HG02938 (cell line): ENCODE data around the gene TARDBP.
"Not testable (repeated sequence)": the region's sequence is repeated elsewhere in the genome, so short reads cannot be mapped to it uniquely, and the experiment has no call there.

ENCODE experiments used
- ATAC-seq: cut with Tn5 transposase; IDR thresholded peaks from one replicate; pipeline ENCODE4 v1.9.1; 2021; ENCODE audit warnings: mild to moderate bottlenecking, moderate library complexity; ENCODE audit not compliant: unreplicated experiment

The TARDBP gene

DNA sequence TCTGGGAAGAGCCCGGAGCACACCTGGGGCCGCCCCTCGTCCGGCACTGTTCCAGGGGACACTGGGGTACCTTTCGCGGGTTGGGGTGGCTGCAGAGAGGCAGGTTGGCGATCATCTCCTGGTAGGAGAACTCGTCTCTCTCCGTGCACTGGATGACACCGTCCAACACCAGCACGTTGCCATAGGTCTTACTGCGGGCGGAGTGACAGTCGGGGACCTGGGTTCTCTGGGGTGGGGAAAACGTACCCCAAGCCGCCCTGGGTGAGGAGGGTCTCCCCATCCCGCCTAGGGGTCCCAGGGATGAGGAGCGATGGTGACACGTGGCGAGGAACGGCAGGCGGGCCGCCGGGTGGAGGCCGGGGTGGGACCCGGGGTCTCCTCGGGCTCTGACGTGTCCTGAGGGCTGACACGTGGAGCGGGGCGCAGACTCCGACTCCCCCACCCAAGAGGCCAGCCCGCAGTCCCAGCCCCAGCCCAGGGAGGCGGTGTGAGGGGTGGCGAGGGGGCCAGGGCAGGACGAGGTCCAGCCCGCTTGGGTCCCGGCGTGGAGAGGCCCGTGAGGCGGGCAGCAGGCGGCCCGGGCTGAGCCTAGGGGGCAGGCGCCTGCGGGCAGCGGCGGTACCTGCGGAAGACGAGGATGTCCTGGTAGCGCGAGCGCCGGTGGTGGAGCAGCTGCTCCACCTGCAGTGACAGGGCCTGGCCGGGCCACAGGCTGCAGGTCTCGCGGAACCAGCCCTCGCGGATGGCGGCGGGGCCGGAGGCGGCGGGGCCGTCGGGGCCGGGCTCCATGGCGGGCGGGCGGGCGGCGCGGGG lies 46.9 kb downstream of the TARDBP start:
- peak; percentile 11 for ATAC-seq

- peak; percentile 80 for ATAC-seq
Measured at GRCh38 chr1:11059968-11060830, 47.7 kb downstream of the TARDBP start, which contains the start of gene SRM. TSS of gene SRM (minus strand) at chr1:11060018. CDS start at chr1:11059943, 75 bp downstream.

DNA sequence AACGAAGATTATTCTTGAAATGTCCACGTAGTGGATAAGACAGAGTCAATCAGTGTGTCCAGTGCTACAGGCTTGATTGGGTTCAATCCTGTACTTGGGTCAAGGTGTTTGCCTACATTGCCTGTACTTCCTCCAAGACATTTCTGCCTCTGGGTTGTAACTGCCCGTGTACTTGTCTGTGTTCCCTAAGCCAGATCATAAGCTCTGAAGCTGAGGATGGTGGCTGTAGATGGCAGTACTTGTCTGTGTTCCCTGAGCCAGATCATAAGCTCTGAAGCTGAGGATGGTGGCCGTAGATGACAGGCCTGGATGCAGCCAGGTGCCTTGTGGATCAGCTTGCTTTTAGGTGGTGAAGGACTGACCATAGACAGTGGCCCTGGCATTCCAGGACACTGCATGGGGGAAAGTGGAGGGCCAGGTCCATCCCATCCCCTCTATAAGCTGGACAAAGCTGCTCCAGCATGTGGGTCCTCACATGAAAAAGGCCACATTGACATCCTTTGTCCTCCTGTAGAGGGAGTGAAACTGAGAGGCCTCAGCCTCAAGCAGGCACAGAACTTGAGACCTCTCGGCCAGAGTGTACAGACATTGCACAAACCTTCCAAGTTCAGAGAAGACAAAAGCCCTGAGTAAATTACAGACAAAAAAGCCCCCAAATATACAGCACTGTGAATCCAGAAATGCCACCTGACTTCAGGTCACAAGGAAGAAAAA lies 49.4 kb downstream of the TARDBP start:
- no peak for ATAC-seq

- no peak for ATAC-seq
Measured at GRCh38 chr1:11062965-11063401, 50.5 kb downstream of the TARDBP start.

- ATAC-seq = not testable (repeated sequence)
Measured at GRCh38 chr1:11063937-11064537, 51.6 kb downstream of the TARDBP start.

DNA sequence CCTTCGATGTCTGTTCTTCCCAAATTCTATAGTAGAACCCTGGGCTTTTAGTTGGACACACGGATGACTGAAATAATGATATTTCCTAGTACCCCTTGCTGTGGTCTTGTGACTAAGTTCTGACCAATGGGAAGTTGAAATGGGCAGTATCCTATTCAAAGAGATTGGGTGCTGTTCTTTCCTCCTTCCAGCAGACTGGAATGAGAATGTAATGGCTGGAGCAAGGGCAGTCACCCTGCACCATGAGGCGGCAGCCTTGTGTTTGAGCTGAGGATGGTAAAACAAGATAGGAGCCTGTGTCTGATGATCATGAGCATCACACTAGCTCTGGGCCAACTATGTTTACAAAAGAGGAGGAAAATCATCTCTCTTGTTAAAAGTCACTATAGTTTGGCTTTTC lies 52.5 kb downstream of the TARDBP start:
- ATAC-seq = no peak

DNA sequence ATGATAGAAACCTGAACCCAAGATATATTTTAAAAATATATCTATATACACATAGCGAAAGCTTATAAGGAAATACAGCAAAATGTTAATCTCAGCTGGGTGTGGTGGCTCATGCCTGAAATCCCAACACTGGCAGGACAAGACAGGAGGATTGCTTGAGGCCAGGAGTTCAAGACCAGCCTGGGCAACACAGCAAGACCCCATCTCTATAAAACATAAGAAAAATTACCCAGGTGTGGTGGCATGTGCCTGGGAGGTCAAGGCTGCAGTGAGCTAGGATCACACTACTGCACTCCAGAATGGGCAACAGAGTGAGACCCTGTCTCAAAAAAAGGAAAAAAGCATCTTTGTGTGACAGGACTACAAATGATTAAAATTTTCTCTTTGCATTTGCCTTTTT lies 53.3 kb downstream of the TARDBP start:
- ATAC-seq = no peak

GRCh38 chr1:11067716-11068599 lies 55.5 kb downstream of the TARDBP start:
- ATAC-seq = no peak

GRCh38 chr1:11068600-11069473 lies 56.4 kb downstream of the TARDBP start:
- ATAC-seq = no peak

DNA sequence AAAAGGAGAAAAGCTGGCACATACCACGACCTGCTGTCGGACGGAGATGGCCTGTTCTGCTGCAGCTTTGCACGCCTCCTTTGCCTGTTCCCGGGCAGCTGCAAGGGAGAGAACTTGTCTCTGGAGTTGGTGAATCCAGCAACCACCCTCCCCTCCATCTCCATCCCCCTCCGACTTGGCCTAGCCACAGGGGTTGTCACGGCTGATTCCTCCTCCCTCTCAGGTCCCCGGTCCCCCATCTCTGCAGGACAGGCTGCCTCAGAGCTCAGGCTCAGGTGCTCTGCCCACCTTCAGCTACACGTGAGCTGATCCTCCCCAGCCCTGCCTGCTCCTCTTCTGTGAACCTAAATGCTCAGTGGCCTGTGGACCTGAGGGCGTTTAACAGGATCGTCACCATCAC lies 58.4 kb downstream of the TARDBP start:
- no peak for ATAC-seq

GRCh38 chr1:11071463-11072215 lies 59.2 kb downstream of the TARDBP start:
- ATAC-seq = no peak

GRCh38 chr1:11072216-11072917 lies 59.9 kb downstream of the TARDBP start:
- no peak for ATAC-seq

GRCh38 chr1:11073398-11073797 lies 60.9 kb downstream of the TARDBP start:
- not testable (repeated sequence) for ATAC-seq
